GM12878 (cell line): Measurements from ENCODE around the gene CES3. TPM values are rescaled to one million over a fixed set of nuclear protein-coding genes. Genes with fewer than 3 reads are reported as not detected.

Experiments
- ATAC-seq: fragments of 200-7000 bp; cut with Tn5 transposase; 3 replicates; pipeline ENCODE4 v1.9.1; 2020; ENCODE audit warnings: mild to moderate bottlenecking, moderate library complexity
- BruUV-seq: library from RNA; stranded (reverse); fragments of 400-500 nt; replicated peaks from 2 replicates; lab custom pipeline; 2021; lab: Mats Ljungman, UMichigan
- CTCF ChIA-PET: fragments of 300-600 bp; sonication (Branson Sonifier 250); formaldehyde crosslinking; extraction: SDS; loops from one replicate; lab custom pipeline; 2021; ENCODE audit warnings: inconsistent platforms; lab: Yijun Ruan, JAX
- POLR2A ChIA-PET: fragments of 350-600 bp; formaldehyde crosslinking; extraction: SDS; loops from one replicate; lab custom pipeline; 2021; ENCODE audit warnings: inconsistent platforms; lab: Charles Lee
- RAD21 ChIA-PET: fragments of 300-600 bp; sonication (Branson Sonifier 250); formaldehyde crosslinking; loops from one replicate; lab custom pipeline; 2023; ENCODE audit warnings: antibody characterized with exemption; ENCODE audit not compliant: unreplicated experiment; lab: Charles Lee
- SMC1A ChIA-PET: fragments of 300-600 bp; sonication (Branson Sonifier 250); formaldehyde crosslinking; loops from one replicate; lab custom pipeline; 2023; ENCODE audit not compliant: unreplicated experiment, uncharacterized antibody; lab: Charles Lee
- DNase-seq: peaks from one replicate; pipeline ENCODE4 v3.0.0-alpha.2; 2011; ENCODE audit warnings: low read depth, low spot score
- FAIRE-seq: peaks from 3 replicates; lab custom pipeline; 2011; peaks lifted over from hg19 to GRCh38; lab: Jason Lieb, UNC
- H2AFZ ChIP-seq: 2 replicates; pipeline ENCODE4 v1.6.0; 2011; ENCODE audit warnings: low read depth, low read length, control low read depth; ENCODE audit not compliant: control insufficient read depth
- H3K27ac ChIP-seq: 2 replicates; pipeline ENCODE4 v1.5.1; 2011; ENCODE audit warnings: control low read depth; ENCODE audit not compliant: control insufficient read depth, insufficient read depth
- H3K27me3 ChIP-seq, 2 experiments: replicated peaks in 1 of 2; 2 replicates each; pipeline versions ENCODE4 v1.6.0 to v1.6.1; 2011; ENCODE audit warnings: low read length in 1 of 2; ENCODE audit not compliant: control insufficient read depth in 2 of 2, insufficient read depth in 2 of 2
- H3K36me3 ChIP-seq, 2 experiments: 2 replicates each; pipeline ENCODE4 v1.5.1; 2011; ENCODE audit warnings: low read length in 1 of 2; ENCODE audit not compliant: control insufficient read depth in 2 of 2, insufficient read depth in 2 of 2
- H3K4me1 ChIP-seq: 2 replicates; pipeline ENCODE4 v1.6.1; 2011; ENCODE audit warnings: mild to moderate bottlenecking, low read length, moderate library complexity, mixed read lengths; ENCODE audit not compliant: control insufficient read depth, insufficient read depth
- H3K4me2 ChIP-seq: 2 replicates; pipeline ENCODE4 v1.6.0; 2011; ENCODE audit warnings: control low read depth; ENCODE audit not compliant: control insufficient read depth, insufficient read depth
- H3K4me3 ChIP-seq: fragments of 200-600 bp; sonication (generic); 2 replicates; pipeline ENCODE4 v1.5.1; 2016
- H3K79me2 ChIP-seq: 2 replicates; pipeline ENCODE4 v1.6.0; 2011; ENCODE audit warnings: low read length; ENCODE audit not compliant: control insufficient read depth, insufficient read depth
- H3K9ac ChIP-seq: 2 replicates; pipeline ENCODE4 v1.8.0; 2011; ENCODE audit warnings: low read length, control low read depth, mixed read lengths; ENCODE audit not compliant: control insufficient read depth, insufficient read depth
- H3K9me3 ChIP-seq: replicated peaks from 3 replicates; pipeline ENCODE4 v1.5.1; 2011; ENCODE audit warnings: mild to moderate bottlenecking, low read length; ENCODE audit not compliant: control insufficient read depth, insufficient read depth
- H4K20me1 ChIP-seq: 2 replicates; pipeline ENCODE4 v1.6.0; 2011; ENCODE audit not compliant: control insufficient read depth, insufficient read depth
- BACH1 ChIP-seq: fragments of 450-650 bp; IDR thresholded peaks from 2 replicates; pipeline ENCODE4 v1.6.1; 2017; ENCODE audit warnings: mild to moderate bottlenecking, borderline replicate concordance
- BCL11A ChIP-seq: IDR thresholded peaks from 2 replicates; pipeline ENCODE4 v1.6.1; 2011; ENCODE audit warnings: low read depth, low read length
- BMI1 ChIP-seq: fragments of 450-650 bp; IDR thresholded peaks from 2 replicates; pipeline ENCODE4 v1.6.1; 2016; ENCODE audit warnings: mild to moderate bottlenecking, moderate library complexity, borderline replicate concordance
- CBX5 ChIP-seq: sonication (generic); IDR thresholded peaks from 2 replicates; pipeline ENCODE4 v1.6.1; 2016; ENCODE audit warnings: low read depth, moderate library complexity, mild to moderate bottlenecking, inconsistent platforms
- GABPA ChIP-seq: IDR thresholded peaks from 2 replicates; pipeline ENCODE4 v1.6.1; 2014; ENCODE audit warnings: antibody characterized with exemption, low read depth, mild to moderate bottlenecking, inconsistent platforms
- IKZF2 ChIP-seq, 2 experiments: fragments of 450-650 bp; IDR thresholded peaks; 2 replicates each; pipeline ENCODE4 v1.6.1; 2017; ENCODE audit warnings: mild to moderate bottlenecking in 2 of 2, moderate library complexity in 2 of 2
- SMAD1 ChIP-seq: fragments of 450-650 bp; IDR thresholded peaks from 2 replicates; pipeline ENCODE4 v1.6.1; 2018; ENCODE audit warnings: mild to moderate bottlenecking, low read depth; ENCODE audit not compliant: partially characterized antibody
- TAF1 ChIP-seq: IDR thresholded peaks from 2 replicates; pipeline ENCODE4 v1.6.1; 2011; ENCODE audit warnings: mild to moderate bottlenecking, low read depth, low read length, borderline replicate concordance
- TCF3 ChIP-seq: IDR thresholded peaks from 2 replicates; pipeline ENCODE4 v1.6.1; 2012; ENCODE audit warnings: low read depth, mild to moderate bottlenecking, low read length, borderline replicate concordance; ENCODE audit not compliant: insufficient read depth
- WGBS: methylation state at CpG from one replicate; pipeline ENCODE4 v1.1.6; 2016; ENCODE audit warnings: low lambda C conversion rate; ENCODE audit not compliant: insufficient replicate concordance, insufficient coverage; ENCODE audit errors: missing lambda C conversion rate; 5-methylcytosine and 5-hydroxymethylcytosine counted together
- in situ Hi-C: fragments of 300-500 bp; cut with MboI; formaldehyde crosslinking; loops from 9 replicates; pipeline ENCODE4 v1.14.3; 2018; ENCODE audit warnings: mixed read lengths
- intact Hi-C: fragments of 100-400 bp; cut with micrococcal nuclease; formaldehyde crosslinking; loops from one replicate; pipeline ENCODE4 v1.14.2; 2022; ENCODE audit not compliant: unreplicated experiment
- polyA plus RNA-seq, 11 experiments: library from polyadenylated mRNA; depleted of rRNA in 4 of 11; unstranded in 6 of 11; stranded (reverse) in 5 of 11; fragments of >200 nt; fragmentation: Nextera tagmentation in 4 of 11; fragmentation: Illumina TruSeq in 1 of 11; extraction: Ambion mirVana in 4 of 11; extraction: Trizol in 1 of 11; gene quantifications; 1 replicate in 1 of 11; 2 replicates in 10 of 11; pipeline versions ENCODE4 v1.2.1 to v1.2.3, GENCODE V29; 2011 to 2016; ENCODE audit warnings: inconsistent platforms in 2 of 11, missing spikeins in 2 of 11, low read depth in 1 of 11
- total RNA-seq, 4 experiments: library from RNA; depleted of rRNA in 3 of 4; stranded (reverse); fragments of >200 nt in 3 of 4; fragmentation: Illumina TruSeq in 1 of 4; extraction: Trizol in 1 of 4; gene quantifications; 2 replicates each; pipeline versions ENCODE4 v1.2.1 to v1.2.3, GENCODE V29; 2013 to 2021
- TF ChIP-seq, protein P1 (sequence below): fragments of 450-650 bp; IDR thresholded peaks from 2 replicates; pipeline ENCODE4 v1.6.1; 2018; ENCODE audit warnings: mild to moderate bottlenecking, low read depth, moderate library complexity; ENCODE audit not compliant: partially characterized antibody
- TF ChIP-seq, protein P2 (sequence below): fragments of 150-350 bp; IDR thresholded peaks from 2 replicates; pipeline ENCODE4 v1.6.1; 2014; ENCODE audit warnings: mild to moderate bottlenecking, low read depth, low read length
- TF ChIP-seq, protein P3 (sequence below): fragments of 450-650 bp; IDR thresholded peaks from 2 replicates; pipeline ENCODE4 v1.6.1; 2017; ENCODE audit warnings: mild to moderate bottlenecking, moderate library complexity

CES3 gene
- total and polyA plus RNA-seq, 10 of the 15 experiments (the other 5 are each of a cell fraction or from before 2014, with no cell fraction given) = 0.09 to 3.1 (median 0.76) TPM

DNA sequence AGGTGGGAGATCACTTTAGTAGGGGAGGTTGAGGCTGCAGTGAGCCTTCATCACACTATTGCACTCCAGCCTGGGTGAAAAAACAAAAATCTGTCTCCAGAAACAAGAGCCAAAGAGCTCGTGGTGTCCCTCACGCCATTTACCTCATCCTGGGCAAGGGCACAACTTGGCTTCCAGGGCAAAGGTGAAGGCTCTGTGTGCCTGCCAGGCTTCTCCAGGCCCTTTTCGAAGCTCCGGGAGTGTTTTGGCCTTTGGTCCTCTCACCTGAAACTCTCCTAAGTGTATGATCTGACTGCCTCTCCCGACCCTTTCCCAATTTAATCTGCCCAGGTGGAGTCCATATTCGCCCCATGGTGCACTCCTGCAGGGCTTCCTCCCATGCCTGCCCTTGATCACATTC lies 11.6 kb upstream of the CES3 start (continued):
- TF ChIP-seq SMAD1 = no peak
- TF ChIP-seq TAF1 = no peak
- TF ChIP-seq, protein P1, sequence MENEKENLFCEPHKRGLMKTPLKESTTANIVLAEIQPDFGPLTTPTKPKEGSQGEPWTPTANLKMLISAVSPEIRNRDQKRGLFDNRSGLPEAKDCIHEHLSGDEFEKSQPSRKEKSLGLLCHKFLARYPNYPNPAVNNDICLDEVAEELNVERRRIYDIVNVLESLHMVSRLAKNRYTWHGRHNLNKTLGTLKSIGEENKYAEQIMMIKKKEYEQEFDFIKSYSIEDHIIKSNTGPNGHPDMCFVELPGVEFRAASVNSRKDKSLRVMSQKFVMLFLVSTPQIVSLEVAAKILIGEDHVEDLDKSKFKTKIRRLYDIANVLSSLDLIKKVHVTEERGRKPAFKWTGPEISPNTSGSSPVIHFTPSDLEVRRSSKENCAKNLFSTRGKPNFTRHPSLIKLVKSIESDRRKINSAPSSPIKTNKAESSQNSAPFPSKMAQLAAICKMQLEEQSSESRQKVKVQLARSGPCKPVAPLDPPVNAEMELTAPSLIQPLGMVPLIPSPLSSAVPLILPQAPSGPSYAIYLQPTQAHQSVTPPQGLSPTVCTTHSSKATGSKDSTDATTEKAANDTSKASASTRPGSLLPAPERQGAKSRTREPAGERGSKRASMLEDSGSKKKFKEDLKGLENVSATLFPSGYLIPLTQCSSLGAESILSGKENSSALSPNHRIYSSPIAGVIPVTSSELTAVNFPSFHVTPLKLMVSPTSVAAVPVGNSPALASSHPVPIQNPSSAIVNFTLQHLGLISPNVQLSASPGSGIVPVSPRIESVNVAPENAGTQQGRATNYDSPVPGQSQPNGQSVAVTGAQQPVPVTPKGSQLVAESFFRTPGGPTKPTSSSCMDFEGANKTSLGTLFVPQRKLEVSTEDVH = no peak
- TF ChIP-seq BCL11A = no peak
- TF ChIP-seq, protein P2, sequence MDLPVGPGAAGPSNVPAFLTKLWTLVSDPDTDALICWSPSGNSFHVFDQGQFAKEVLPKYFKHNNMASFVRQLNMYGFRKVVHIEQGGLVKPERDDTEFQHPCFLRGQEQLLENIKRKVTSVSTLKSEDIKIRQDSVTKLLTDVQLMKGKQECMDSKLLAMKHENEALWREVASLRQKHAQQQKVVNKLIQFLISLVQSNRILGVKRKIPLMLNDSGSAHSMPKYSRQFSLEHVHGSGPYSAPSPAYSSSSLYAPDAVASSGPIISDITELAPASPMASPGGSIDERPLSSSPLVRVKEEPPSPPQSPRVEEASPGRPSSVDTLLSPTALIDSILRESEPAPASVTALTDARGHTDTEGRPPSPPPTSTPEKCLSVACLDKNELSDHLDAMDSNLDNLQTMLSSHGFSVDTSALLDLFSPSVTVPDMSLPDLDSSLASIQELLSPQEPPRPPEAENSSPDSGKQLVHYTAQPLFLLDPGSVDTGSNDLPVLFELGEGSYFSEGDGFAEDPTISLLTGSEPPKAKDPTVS = no peak
- TF ChIP-seq BMI1 = no peak

DNA sequence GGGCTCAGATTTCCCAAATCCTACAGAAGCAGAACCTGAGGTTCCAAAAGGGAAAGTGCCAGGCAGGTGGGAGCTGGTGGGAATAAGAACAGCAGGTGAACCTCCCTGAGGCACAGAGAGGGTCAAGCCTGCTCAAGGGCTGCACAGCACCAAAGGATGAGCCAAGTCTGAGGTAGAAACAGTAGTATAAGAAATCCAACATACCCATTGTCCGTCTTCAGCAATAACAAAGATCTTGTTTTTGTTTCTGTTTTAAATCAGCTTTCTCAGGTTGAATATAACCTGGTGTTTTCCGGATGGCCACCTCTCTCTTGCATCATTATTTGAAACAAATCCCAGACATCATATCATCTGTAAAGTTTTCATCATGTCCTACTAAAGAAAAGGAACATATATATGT lies 10.6 kb upstream of the CES3 start:
- H3K27me3 ChIP-seq = no peaks in the 10 kb centered on the region
- no peak for DNase-seq
- H3K4me3 ChIP-seq = peak overlapping the region; percentile 43; the same call in 1 of the 2 replicates
- no peaks in the 10 kb centered on the region for H3K79me2 ChIP-seq
- intact Hi-C loops (loop anchor here (10.0 kb wide), 1 partner anchor 64 kb away; no protein-coding TSS in a partner anchor), in situ Hi-C loops (no loop called here)
- FAIRE-seq = peak; percentile 88
- H2AFZ ChIP-seq = no peak overlapping the region
- H3K9me3 ChIP-seq = no peaks in the 10 kb centered on the region
- H3K36me3 ChIP-seq = no peaks in the 10 kb centered on the region
- no peaks in the 10 kb centered on the region for H4K20me1 ChIP-seq
- ChIA-PET SMC1A (interaction anchor here (1.1 kb wide), 1 partner anchor 153 kb away, joined by 4 read pairs; no protein-coding TSS in a partner anchor), RAD21 (interaction anchor here (0.7 to 1.3 kb wide), 5 partner anchors 12 to 531 kb away, joined by 3 to 4 read pairs (median 3); partner anchors contain the start of gene ATP6V0D1), CTCF (interaction anchor here (0.6 to 1.5 kb wide), 7 partner anchors 10 to 550 kb away, joined by 3 to 5 read pairs (median 3); partner anchors contain the start of gene CES3), POLR2A (interaction anchor here (0.5 to 0.7 kb wide), 2 partner anchors 39 to 78 kb away, joined by 3 to 6 read pairs; no protein-coding TSS in a partner anchor)
- no peak overlapping the region for H3K27ac ChIP-seq
- 13% methylated on average over 2 of the region's 2 CpGs for WGBS
- BruUV-seq = no TSS peak
- H3K9ac ChIP-seq = no peak overlapping the region
- ATAC-seq = peak; percentile 64
- H3K4me1 ChIP-seq = peaks cover 19% of the 10 kb centered on the region
- H3K4me2 ChIP-seq = peak overlapping the region; percentile 32
- no peak for TF ChIP-seq BACH1
- TF ChIP-seq, protein P3, sequence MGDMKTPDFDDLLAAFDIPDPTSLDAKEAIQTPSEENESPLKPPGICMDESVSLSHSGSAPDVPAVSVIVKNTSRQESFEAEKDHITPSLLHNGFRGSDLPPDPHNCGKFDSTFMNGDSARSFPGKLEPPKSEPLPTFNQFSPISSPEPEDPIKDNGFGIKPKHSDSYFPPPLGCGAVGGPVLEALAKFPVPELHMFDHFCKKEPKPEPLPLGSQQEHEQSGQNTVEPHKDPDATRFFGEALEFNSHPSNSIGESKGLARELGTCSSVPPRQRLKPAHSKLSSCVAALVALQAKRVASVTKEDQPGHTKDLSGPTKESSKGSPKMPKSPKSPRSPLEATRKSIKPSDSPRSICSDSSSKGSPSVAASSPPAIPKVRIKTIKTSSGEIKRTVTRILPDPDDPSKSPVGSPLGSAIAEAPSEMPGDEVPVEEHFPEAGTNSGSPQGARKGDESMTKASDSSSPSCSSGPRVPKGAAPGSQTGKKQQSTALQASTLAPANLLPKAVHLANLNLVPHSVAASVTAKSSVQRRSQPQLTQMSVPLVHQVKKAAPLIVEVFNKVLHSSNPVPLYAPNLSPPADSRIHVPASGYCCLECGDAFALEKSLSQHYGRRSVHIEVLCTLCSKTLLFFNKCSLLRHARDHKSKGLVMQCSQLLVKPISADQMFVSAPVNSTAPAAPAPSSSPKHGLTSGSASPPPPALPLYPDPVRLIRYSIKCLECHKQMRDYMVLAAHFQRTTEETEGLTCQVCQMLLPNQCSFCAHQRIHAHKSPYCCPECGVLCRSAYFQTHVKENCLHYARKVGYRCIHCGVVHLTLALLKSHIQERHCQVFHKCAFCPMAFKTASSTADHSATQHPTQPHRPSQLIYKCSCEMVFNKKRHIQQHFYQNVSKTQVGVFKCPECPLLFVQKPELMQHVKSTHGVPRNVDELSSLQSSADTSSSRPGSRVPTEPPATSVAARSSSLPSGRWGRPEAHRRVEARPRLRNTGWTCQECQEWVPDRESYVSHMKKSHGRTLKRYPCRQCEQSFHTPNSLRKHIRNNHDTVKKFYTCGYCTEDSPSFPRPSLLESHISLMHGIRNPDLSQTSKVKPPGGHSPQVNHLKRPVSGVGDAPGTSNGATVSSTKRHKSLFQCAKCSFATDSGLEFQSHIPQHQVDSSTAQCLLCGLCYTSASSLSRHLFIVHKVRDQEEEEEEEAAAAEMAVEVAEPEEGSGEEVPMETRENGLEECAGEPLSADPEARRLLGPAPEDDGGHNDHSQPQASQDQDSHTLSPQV = no peak
- no peak for TF ChIP-seq CBX5
- TF ChIP-seq IKZF2 (IDR thresholded peaks at IDR 0.05) = peak in 1 of 2 experiments; percentile 17; a peak in 1 of 4 replicates
- no peak for TF ChIP-seq GABPA
- no peak for TF ChIP-seq TCF3
